ENCODE data around the gene GPALPP1.

GPALPP1 gene

GRCh38 chr13:44969551-44970484 is 19.5 kb upstream of the GPALPP1 start:
- Histone ChIP-seq H3K27ac (ENCODE audit: low read length) (no peak overlapping the region), H3K4me3 (ENCODE audit: low read length) (no peak overlapping the region), H3K36me3 (ENCODE audit: control insufficient read depth, insufficient read depth, low read length) (peaks cover 4% of the 10 kb centered on the region; the same call in 1 of the 2 replicates), H3K27me3 (ENCODE audit: control insufficient read depth, insufficient read depth, low read length) (no peaks in the 10 kb centered on the region; the same call in 1 of the 2 replicates), H3K4me1 (ENCODE audit: control insufficient read depth, insufficient read depth, low read length) (no peaks in the 10 kb centered on the region), H3K9me3 (ENCODE audit: control insufficient read depth, insufficient read depth, low read length) (no peaks in the 10 kb centered on the region)
- WGBS (ENCODE audit: insufficient coverage, insufficient read length), result no CpG with 5 or more reads among the region's 4 CpGs
- DNase-seq (ENCODE audit: low read depth, low spot score), result no peak

- H3K9me3 ChIP-seq (ENCODE audit: control insufficient read depth, insufficient read depth, low read length), result no peaks in the 10 kb centered on the region
- H3K4me3 ChIP-seq (ENCODE audit: low read length), result no peak overlapping the region
- H3K4me1 ChIP-seq (ENCODE audit: control insufficient read depth, insufficient read depth, low read length), result no peaks in the 10 kb centered on the region
- 100% methylated on average over 1 of the region's 7 CpGs for WGBS (ENCODE audit: insufficient coverage, insufficient read length)
- peaks cover 3% of the 10 kb centered on the region; the same call in 1 of the 2 replicates for H3K36me3 ChIP-seq (ENCODE audit: control insufficient read depth, insufficient read depth, low read length)
- H3K27ac ChIP-seq (ENCODE audit: low read length), result no peak overlapping the region
- no peak for DNase-seq (ENCODE audit: low read depth, low spot score)
- no peaks in the 10 kb centered on the region; the same call in 1 of the 2 replicates for H3K27me3 ChIP-seq (ENCODE audit: control insufficient read depth, insufficient read depth, low read length)
Observed at GRCh38 chr13:44971656-44972595, 17.4 kb upstream of the GPALPP1 start.

- Histone ChIP-seq H3K27me3 (ENCODE audit: control insufficient read depth, insufficient read depth, low read length) (no peaks in the 10 kb centered on the region; the same call in 1 of the 2 replicates), H3K4me3 (ENCODE audit: low read length) (no peak overlapping the region), H3K9me3 (ENCODE audit: control insufficient read depth, insufficient read depth, low read length) (no peaks in the 10 kb centered on the region), H3K36me3 (ENCODE audit: control insufficient read depth, insufficient read depth, low read length) (peaks cover 6% of the 10 kb centered on the region; the same call in 1 of the 2 replicates), H3K27ac (ENCODE audit: low read length) (no peak overlapping the region), H3K4me1 (ENCODE audit: control insufficient read depth, insufficient read depth, low read length) (no peaks in the 10 kb centered on the region)
- no peak for DNase-seq (ENCODE audit: low read depth, low spot score)
- WGBS (ENCODE audit: insufficient coverage, insufficient read length), result no CpG with 5 or more reads among the region's 3 CpGs
Observed at GRCh38 chr13:44972956-44973581, 16.3 kb upstream of the GPALPP1 start.

DNA sequence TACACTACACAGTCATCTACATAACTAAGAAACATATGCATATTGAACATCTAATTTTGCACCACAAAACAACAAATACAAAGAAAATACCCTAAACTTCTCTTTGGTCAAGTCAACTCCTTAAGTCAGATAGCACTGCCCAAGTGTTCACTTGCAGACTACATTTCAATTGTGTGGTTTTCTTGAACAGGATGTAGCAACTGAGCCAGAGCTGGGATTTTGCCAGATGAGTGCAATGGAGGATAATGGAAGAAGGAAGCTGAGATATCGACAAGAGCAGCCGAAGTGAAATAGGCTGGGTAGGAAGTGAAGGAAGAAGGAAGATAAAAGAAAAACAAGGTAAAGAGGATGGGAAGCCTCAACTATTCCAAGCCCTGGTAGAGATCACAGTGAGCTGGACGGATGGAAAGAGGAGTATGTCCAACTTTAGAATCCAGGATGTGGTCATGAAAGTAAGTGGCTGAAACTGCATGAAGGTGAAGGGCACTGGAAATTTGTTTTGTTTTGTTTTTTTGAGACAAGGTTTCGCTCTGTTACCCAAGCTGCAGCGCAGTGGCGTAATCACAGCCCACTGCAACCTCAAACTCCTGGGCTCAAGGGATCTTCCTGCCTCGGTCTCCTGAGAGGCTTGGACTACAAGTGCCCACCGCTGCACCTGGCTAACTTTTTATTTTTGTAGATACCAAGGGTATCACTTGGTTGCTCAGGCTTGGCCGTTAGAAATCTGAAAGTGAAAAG is 15.1 kb upstream of the GPALPP1 start:
- H3K27ac ChIP-seq (ENCODE audit: low read length), result no peak overlapping the region
- peaks cover 9% of the 10 kb centered on the region; the same call in 1 of the 2 replicates for H3K36me3 ChIP-seq (ENCODE audit: control insufficient read depth, insufficient read depth, low read length)
- H3K4me3 ChIP-seq (ENCODE audit: low read length), result no peak overlapping the region
- no peaks in the 10 kb centered on the region for H3K9me3 ChIP-seq (ENCODE audit: control insufficient read depth, insufficient read depth, low read length)
- H3K27me3 ChIP-seq (ENCODE audit: control insufficient read depth, insufficient read depth, low read length), result no peaks in the 10 kb centered on the region; the same call in 1 of the 2 replicates
- no peaks in the 10 kb centered on the region for H3K4me1 ChIP-seq (ENCODE audit: control insufficient read depth, insufficient read depth, low read length)
- DNase-seq (ENCODE audit: low read depth, low spot score), result no peak
- WGBS (ENCODE audit: insufficient coverage, insufficient read length), result no CpG with 5 or more reads among the region's 9 CpGs

- H3K27me3 ChIP-seq (ENCODE audit: control insufficient read depth, insufficient read depth, low read length), result no peaks in the 10 kb centered on the region; the same call in 1 of the 2 replicates
- WGBS (ENCODE audit: insufficient coverage, insufficient read length), result 91% methylated on average over 1 of the region's 3 CpGs
- H3K36me3 ChIP-seq (ENCODE audit: control insufficient read depth, insufficient read depth, low read length), result peaks cover 11% of the 10 kb centered on the region; the same call in 1 of the 2 replicates
- no peaks in the 10 kb centered on the region for H3K4me1 ChIP-seq (ENCODE audit: control insufficient read depth, insufficient read depth, low read length)
- no peaks in the 10 kb centered on the region for H3K9me3 ChIP-seq (ENCODE audit: control insufficient read depth, insufficient read depth, low read length)
- no peak overlapping the region for H3K4me3 ChIP-seq (ENCODE audit: low read length)
- no peak overlapping the region for H3K27ac ChIP-seq (ENCODE audit: low read length)
- no peak for DNase-seq (ENCODE audit: low read depth, low spot score)
Observed at GRCh38 chr13:44976196-44976595, 13.1 kb upstream of the GPALPP1 start.

DNA sequence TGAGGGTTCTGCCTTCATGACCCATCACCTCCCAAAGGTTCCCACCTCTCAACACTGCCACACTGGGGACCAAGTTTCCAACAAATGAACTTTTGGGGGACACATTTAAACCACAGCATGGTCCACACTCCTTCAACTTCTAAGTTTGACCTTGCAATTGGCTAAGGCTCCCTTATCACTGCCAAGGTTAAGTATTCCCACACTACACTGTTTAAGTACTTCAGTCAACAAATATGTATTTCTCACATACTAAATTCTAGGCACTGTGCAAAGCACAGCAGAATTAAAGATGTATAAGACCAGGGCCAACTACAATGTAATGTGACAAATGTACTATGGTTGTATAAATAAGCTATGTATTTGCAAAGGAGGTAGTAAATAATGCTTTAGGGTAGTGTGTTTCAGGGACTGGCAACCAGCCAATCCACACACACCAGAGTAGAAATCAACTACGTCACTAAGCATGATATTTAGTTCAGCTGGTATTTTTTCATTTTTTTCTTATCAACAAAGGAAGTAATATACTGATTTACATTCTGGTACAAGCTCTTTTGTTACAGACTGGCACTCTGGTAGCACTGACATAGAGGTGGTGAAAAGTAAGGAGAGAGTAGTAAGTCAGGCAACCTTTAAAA is 12.3 kb upstream of the GPALPP1 start:
- no peak overlapping the region for H3K27ac ChIP-seq (ENCODE audit: low read length)
- no peaks in the 10 kb centered on the region for H3K4me1 ChIP-seq (ENCODE audit: control insufficient read depth, insufficient read depth, low read length)
- no peaks in the 10 kb centered on the region for H3K27me3 ChIP-seq (ENCODE audit: control insufficient read depth, insufficient read depth, low read length)
- no peaks in the 10 kb centered on the region for H3K9me3 ChIP-seq (ENCODE audit: control insufficient read depth, insufficient read depth, low read length)
- peaks cover 11% of the 10 kb centered on the region; the same call in 1 of the 2 replicates for H3K36me3 ChIP-seq (ENCODE audit: control insufficient read depth, insufficient read depth, low read length)
- DNase-seq (ENCODE audit: low read depth, low spot score), result no peak
- no CpG with 5 or more reads among the region's 1 CpG for WGBS (ENCODE audit: insufficient coverage, insufficient read length)
- H3K4me3 ChIP-seq (ENCODE audit: low read length), result no peak overlapping the region

- no peaks in the 10 kb centered on the region for H3K4me1 ChIP-seq (ENCODE audit: control insufficient read depth, insufficient read depth, low read length)
- H3K9me3 ChIP-seq (ENCODE audit: control insufficient read depth, insufficient read depth, low read length), result no peaks in the 10 kb centered on the region
- no peak for DNase-seq (ENCODE audit: low read depth, low spot score)
- H3K27ac ChIP-seq (ENCODE audit: low read length), result no peak overlapping the region
- WGBS (ENCODE audit: insufficient coverage, insufficient read length), result no CpG with 5 or more reads among the region's 1 CpG
- peaks cover 11% of the 10 kb centered on the region; the same call in 1 of the 2 replicates for H3K36me3 ChIP-seq (ENCODE audit: control insufficient read depth, insufficient read depth, low read length)
- no peaks in the 10 kb centered on the region for H3K27me3 ChIP-seq (ENCODE audit: control insufficient read depth, insufficient read depth, low read length)
- H3K4me3 ChIP-seq (ENCODE audit: low read length), result no peak overlapping the region
Observed at GRCh38 chr13:44978328-44978727, 11.0 kb upstream of the GPALPP1 start.

- WGBS (ENCODE audit: insufficient coverage, insufficient read length), result no CpG with 5 or more reads among the region's 10 CpGs
Observed at GRCh38 chr13:44989941-44990340, 603 bp downstream of the GPALPP1 start.

GRCh38 chr13:45003417-45003816 is 14.1 kb downstream of the GPALPP1 start:
- H3K4me3 ChIP-seq (ENCODE audit: low read length), result no peak overlapping the region
- H3K27ac ChIP-seq (ENCODE audit: low read length), result no peak overlapping the region
- H3K27me3 ChIP-seq (ENCODE audit: control insufficient read depth, insufficient read depth, low read length), result no peaks in the 10 kb centered on the region
- DNase-seq (ENCODE audit: low read depth, low spot score), result no peak
- H3K36me3 ChIP-seq (ENCODE audit: control insufficient read depth, insufficient read depth, low read length), result no peaks in the 10 kb centered on the region; the same call in 1 of the 2 replicates
- no peaks in the 10 kb centered on the region for H3K4me1 ChIP-seq (ENCODE audit: control insufficient read depth, insufficient read depth, low read length)
- no peaks in the 10 kb centered on the region for H3K9me3 ChIP-seq (ENCODE audit: control insufficient read depth, insufficient read depth, low read length)

More at GRCh38 chr13:44989941-44990340, 603 bp downstream of the GPALPP1 start:
- DNase-seq (ENCODE audit: low read depth, low spot score), result no peak
- Histone ChIP-seq H3K4me3 (ENCODE audit: low read length) (peak overlapping the region; percentile 96), H3K27ac (ENCODE audit: low read length) (no peak overlapping the region), H3K9me3 (ENCODE audit: control insufficient read depth, insufficient read depth, low read length) (no peaks in the 10 kb centered on the region), H3K27me3 (ENCODE audit: control insufficient read depth, insufficient read depth, low read length) (no peaks in the 10 kb centered on the region), H3K36me3 (ENCODE audit: control insufficient read depth, insufficient read depth, low read length) (no peaks in the 10 kb centered on the region; the same call in 1 of the 2 replicates), H3K4me1 (ENCODE audit: control insufficient read depth, insufficient read depth, low read length) (0 out of 2 replicates have a peak, but pooled peaks cover 1% of the 10 kb centered on the region)
